Activated CD8-positive, alpha-beta memory T cell treated with anti-CD3 and anti-CD28 coated beads for 4 hours (primary cell): ENCODE measurements around the gene GAK.

Source experiments
- DNase-seq, 2 donors: peaks; one replicate each; pipeline ENCODE4 v3.0.0-alpha.2; 2020; ENCODE audit warnings: low read depth in 2 of 2

The GAK gene

DNA sequence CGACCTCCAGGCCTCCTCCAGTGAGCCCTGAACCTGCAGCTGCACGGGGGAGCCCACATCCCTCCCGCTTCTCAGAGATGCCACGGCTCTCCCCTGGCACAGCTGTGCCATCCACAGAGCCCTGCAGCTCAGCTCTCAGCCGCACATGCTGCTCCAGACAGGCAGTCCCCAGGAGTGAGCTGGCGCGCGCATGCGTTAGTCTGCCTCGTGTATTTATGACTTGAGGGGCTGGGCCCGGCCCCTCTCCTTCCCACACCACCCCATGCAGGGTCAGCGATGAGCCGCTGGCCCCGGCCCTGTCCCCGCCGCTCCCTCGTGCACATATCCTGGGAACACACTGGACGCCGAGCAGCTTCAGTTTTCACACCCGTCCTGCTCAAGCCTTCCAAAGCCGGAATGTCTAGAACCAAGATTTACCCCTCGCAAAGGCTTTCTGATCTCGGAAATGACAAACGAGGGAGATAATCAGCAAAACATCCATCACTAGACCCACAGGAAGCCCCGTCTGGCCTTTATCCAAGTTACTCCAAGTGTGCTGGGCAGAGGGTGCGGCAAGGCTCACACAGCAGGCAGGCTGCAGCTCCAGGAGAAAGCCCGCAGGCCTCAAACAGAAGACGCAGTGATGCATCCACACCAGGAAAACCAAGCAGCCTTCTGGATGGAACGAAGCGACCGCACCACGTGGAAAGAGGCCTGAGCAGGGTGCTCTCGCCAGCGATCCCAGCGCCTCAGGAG lies 24.3 kb downstream of the GAK start:
- no peak for DNase-seq

DNA sequence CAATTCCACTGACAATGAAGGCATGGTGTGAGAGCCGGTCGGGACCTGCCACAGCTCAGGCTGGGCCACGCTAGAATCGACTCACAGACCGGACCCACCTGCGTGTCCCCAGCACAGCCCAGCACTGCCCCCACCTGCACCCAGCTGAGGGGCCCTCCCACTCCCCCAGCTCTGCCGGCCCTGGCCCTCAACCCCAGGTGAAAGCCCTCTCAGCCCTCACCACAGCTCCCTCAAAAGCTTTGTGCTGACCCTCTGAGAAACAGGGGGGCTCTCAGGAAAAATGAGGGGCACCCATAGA lies 25.1 kb downstream of the GAK start:
- DNase-seq: no peak

DNA sequence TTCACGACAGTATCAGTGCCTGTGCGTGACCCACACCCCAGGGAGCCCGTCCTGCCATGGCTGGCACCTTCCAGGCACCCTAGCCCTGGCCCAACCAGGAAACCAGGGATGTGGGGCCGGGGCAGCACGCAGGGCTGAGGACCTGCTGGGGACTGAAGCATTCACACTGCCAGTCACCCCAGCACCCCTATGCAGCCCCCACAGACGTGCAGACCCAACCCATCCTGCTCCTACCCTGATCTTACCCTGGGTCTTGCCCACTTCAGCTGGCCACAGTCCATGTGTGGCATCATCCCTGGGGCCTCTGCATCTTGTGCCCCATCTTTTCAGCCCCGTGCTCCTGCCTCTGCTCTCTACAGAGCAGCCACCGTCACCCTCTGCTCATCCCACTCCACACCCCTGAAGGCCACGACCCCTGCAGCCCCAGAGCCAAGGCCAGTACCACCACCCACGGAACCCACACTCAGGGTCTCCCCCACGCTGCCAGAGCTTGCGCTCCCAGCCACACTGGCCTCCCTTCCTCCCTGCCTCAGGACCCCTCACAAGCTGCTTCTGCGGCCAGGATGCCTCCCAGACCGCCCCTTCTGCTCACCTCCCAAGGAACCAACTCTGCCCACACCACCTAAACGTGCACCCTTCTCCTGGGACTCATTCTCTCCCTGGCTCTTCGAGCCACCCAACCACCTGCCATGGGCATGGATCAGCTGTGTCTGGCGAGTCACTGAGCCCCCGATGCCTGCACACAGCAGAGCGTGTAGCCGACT lies 25.6 kb downstream of the GAK start:
- no peak for DNase-seq

DNA sequence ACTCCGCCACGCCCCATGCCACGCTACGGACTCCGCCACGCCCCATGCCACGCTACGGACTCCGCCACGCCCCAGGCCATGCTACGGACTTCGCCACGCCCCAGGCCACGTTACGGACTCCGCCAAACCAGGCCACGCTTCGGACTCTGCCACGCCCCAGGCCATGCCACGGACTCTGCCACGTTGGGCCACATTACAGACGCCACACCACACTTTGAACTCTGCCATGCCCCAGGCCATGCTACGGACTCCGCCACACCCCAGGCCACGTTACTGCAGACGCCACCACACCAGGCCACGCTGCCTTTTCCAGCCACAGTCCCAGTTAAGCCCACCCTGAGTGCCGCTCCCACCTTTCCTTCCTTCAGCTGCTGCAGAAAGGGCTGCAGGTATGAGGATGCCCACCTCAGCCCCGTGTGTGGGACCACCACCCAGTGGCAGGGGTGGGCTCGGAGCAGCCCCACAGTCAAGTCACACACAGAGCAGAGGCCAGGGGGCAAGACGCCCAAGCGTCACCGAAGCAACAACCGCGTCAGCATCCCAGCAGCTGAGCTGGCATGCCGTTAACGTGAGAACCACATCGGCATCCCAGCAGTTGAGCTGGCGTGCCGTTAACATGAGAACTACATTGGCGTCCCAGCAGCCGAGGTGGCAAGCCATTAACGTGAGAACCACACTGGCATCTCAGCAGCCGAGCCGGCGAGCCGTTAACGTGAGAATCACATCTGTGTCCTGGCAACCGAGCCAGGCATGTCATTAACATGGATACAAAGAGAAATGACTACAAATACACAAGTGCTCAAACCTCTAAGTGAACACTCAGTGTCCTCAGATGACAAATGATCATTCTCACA lies 26.4 kb downstream of the GAK start:
- DNase-seq: no peak

DNA sequence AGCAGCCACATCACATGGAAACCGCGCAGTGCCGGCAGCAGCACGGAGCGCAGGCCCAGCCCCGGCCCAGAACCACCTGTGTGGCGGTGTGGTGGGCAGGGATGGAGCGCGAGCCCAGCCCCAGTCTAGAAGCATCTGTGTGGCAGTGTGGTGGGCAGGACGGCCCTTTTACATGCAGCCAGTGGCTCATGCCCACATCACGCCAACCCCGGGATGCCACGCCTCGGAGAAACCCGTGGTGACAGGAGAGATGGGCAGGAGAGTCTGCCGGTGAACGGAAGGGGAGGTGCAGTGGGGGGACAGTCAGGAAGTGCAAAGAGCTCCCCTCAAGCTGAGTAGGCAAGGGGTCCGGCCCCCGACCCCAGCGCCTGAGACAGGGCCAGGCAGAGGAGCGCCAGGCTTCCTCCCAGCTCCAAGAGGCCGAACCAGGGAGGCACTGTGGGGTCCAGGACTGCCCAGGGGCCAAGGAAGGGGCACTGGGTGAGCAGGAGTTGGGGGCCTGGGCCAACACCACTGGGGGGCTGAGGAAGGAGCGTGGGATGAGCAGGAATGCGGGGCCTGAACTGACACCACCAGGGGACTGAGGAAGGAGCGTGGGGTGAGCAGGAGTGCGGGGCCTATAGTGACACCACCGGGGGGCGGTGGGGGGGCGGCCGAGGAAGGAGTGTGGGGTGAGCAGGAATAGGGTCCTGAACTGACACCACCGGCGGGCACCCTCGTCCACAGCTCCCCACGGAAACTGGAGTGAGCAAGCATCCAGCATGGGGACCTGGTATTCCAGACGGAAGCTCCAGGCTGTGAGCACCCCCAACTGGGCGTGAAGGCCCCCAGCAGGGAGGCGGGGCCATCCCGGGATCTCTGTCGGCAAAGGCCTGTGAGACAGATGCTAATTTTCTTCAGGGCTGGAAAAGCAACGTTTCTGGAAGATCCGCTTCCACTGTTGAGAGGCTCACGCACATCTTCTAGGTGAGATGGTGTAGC lies 28.8 kb downstream of the GAK start:
- no peak for DNase-seq

DNA sequence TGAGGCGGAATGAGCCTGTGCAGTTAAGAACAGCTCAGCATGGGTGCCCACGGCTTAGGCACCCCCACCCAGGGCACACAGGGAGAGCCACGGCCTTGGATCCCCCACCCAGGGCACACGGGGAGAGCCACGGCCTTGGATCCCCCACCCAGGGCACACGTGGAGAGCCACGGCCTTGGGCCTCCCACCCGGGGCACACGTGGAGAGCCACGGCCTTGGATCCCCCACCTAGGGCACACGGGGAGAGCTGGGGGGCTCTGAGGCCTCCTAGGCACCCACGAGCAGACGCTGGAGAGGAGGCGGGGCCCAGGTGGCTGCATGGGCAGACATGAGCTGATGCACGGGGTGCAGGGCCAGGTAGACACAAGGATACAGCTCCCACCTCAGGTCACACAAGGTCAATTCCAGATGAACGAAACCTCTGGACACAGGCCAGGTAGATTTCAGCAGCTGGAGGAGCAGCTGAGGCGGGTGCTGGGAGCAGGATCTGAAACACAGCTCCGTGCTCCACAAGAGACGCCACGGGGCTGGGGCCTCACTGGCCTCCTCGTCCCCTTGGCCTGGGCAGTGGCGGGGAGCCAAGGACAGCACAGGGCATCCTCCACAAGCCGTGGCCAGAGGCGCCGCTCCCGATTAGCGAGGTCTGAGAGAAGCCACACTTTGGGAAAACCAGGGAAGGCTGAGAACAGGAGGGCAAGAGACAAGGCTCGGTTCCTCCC lies 30.8 kb downstream of the GAK start:
- DNase-seq: no peak

DNA sequence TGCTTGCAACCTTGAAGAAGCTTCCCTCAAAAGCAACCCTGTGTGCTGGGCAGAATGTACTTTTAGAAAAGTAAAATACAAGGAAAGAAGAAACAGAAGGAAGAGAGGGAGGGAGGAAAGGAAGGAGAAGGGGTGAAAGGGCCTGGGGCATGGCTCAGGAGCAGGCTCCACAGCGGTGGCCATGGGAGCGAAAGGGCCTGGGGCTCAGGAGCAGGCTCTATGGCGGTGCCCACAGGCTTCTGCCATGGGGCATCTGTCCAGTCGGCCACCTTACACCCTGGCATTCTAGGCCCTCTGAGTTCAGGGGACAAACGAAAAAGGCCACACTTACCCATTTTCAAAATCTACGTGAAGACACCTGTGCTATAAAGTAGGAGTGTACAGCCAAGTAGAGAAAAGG lies 31.4 kb downstream of the GAK start:
- no peak for DNase-seq

DNA sequence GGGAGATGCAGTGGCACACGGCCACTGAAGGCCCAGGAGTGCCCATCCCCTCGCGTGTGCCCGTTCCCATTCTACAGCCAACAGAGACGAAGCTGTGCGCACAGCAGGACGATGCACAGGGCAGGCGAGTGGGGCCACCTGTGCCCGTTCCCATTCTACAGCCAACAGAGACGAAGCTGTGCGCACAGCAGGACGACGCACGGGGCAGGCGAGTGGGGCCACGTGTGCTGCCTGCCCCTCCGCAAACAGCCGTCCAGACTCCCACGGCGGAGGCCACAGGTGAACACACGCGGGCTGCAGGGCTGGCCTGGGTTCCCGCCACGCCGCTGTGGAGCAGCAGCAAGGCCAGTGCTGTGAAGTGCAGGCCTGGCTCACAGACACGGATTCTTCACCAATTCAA lies 32.0 kb downstream of the GAK start:
- no peak for DNase-seq

DNA sequence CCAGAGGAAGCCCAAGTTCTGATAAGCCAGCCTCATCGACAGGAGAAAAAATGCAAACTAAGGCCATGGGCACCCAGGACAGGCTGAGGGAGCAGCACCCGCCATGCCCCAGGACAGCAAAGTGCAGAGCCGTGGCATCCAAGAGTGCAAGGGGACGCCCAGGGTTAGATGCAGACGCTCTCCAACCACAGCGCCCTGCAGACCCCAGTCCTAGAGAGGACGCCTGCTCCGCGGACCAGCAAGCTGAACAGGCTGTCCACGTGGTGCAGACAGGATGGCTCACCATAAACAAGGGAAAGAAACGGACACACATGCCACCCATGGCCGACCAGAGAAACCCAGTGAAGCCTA lies 32.6 kb downstream of the GAK start:
- no peak for DNase-seq

DNA sequence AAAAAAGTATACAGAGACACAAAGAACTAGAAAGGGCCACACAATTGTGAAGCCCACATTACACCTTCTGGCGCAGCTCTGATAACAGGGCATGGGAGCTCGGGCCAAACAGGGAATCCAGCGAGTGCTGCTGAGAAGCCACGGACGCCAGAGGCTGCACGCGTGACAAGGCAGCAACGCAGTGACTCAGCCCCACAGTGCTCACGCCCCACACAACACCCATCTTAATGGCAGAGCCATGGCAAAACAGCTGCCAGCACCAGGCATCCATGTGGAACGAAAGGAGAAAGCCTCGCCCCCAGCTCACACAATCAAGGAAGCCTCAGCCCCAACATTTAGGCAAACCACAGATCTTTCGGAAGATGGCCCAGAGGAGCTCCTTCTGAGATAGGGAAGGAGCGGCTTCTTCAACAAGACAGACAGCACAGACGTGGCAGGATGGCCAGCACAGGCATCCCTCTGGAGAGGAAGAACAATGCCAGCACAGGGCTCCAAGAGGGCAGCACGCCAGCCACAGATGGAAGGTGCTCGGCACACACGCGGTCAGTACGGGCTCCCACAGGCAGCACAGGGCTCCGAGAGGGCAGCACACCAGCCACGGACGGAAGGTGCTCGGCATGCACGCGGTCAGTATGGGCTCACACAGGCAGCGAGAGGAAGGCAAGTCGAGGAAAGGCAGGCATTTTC lies 33.1 kb downstream of the GAK start:
- no peak for DNase-seq

DNA sequence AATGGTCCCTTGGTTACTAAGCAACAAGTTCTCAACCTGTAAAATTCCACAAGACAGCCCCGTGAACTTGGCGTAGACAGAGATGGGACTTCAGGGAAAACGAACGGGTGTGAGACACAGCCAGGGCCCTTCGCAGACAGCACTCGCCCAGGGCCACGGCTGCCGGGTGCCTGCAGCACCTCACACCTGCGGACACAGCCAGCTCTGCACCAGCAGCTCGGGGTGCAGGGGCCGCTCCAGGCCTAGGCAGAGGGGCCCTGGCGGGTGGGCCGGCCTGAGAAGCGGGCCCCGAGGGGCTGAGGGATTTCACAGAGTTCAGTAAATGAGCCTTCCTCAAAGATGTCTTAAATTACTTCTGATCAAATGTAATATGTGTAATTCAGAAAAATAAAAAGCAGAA lies 34.0 kb downstream of the GAK start:
- DNase-seq: no peak

DNA sequence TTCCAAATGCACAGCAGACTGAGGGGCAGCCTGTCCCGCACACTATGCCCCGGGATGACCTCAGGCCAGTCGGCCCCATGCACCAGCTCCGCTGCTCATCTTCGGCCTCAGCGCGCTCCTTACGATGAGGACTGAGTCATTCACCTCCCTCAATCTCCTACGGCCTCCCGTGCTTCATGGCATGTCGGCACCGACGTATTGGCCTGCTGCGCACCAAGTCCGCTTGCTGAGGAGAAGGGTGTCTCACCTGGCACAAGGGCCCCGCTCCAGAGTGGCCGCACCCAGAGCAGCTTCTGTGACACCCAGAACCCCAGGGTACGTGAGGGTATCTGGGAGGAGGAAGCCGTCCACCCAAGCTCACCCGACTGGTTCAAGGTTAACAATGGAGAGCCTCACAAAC lies 35.5 kb downstream of the GAK start:
- DNase-seq: no peak

DNA sequence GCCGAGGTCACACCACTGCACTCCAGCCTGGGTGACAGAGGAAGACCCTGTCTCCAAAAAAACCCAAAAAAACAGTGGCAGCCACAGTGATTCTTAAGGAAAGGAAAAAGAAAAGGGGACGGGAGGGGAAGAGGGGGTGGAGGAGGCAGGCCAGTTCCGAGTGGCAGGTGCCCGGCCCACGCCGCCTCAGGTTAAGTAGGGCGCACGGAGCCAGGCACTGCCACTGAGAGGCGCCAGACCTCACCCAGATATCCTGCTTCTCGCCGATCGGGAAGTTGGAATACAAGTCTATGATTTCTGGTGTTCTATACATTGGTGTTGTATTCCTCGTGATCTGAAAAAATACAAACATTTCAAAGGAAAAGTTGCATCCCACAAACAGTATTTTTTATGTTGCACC lies 35.9 kb downstream of the GAK start:
- DNase-seq: no peak

DNA sequence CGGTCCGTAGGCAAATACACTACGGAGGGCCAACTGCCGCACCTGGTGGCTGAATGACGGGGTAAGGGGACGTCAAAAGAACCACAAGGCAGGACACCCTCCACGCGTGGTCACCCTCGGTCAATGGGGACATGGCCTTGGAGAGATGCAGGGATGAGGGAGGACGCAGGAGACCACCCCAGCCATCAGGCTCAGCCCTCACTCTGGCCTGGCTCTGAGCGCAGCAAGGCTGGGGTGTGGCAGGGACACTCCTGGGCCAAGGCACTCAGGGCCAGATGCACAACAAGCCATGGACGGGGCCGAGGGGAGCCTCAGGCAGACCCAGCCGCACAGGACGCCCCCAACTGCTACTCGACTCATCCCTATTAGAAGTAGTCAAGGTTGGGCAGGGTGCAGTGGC lies 36.5 kb downstream of the GAK start:
- no peak for DNase-seq

DNA sequence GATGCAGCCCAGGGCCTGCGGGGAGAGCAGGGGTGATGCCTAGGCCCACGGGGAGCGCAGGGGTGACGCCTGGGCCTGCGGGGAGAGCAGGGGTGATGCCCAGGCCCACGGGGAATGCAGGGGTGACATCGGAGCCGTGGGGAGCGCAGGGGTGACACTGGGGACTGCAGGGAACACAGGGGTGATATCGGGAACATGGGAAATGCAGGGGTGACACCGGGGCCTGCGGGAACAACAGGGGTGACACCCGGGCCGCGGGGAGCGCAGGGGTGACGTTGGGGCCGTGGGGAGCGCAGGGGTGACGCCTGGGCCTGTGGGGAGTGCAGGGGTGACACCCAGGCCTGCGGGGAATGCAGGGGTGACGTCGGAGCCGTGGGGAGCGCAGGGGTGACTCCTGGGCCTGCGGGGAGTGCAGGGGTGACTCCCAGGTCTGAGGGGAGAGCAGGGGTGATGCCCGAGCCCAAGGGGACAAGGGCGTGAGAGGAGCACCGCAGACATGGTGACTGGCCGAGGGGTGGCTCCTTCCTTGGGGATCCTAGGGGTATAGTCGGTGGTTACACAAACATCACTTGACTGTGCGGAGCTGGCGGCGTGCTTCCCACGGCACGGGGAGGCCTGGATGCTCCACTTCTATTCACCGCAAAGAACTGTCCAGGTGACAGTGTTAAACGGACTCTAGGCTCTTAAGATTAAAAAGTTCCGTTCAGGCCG lies 38.0 kb downstream of the GAK start:
- no peak for DNase-seq

DNA sequence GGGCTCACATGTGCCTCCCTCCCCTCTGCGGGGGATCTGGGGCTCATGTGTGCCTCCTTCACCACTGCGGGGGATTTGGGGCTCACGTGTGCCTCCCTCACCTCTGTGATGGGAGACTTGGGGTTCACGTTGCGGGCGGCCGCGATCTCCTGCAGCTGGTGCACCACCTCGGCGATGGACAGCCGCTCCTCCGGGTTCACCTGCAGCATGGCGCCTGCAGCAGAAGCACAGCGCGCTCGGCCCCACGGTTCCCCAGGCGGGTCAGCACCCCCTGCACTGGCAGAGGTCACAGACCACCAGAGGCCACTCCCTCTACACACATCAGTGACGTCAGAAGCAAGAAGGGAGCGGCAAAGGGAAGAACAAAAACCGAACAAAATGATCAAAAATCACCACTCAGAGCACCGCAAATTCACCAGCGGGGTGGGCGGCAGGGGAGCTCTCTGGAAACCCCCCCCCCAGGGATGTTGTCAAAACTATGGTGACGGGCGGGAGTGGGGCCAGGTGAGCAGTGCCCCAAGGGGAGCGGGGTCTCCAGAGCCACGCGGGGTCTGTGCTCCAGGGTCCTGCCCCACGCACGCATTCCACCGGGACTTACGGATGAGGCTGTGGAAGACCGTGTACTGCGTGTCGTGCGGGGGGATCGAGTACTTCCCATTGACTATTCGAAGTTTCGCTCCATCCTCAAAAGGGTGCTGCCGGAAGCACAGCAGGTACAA lies 38.7 kb downstream of the GAK start:
- DNase-seq: no peak

DNA sequence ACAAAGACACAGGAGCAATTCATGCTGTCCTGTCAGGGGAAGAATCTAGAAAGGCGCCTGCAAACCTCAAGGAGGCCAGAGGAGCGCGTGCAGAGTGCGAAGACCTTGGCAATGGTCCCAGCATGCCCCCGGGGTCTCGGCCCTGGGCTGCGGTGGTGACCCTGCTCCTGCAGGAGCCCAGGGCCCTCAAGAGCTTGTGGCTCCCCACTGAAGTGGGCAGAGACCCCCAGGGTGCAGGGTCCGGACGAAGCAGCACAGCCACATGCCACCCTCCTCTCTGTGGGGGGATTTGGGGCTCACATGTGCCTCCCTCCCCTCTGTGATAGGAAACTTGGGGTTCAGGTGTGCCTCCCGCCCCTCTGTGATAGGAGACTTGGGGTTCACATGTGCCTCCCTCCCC lies 39.3 kb downstream of the GAK start:
- DNase-seq: no peak

DNA sequence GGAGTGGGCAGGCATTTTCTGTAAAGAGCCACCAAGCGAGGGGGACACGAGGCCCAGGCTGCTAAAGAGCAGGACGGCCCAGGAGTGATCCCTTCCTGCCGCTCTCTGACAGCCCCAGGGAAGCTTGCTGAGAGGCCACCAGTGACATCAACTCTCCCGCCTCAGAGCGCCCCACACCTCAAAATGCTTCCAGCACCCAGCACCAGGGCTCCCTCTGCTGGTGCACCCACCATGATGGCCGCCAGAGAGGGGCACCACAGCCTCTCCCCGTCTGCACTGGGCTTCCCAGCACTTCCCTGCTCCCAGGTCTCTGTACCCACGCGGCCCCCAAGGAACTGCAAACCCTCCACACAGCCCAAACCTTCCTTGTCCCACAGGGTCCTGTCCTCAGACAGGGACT lies 40.4 kb downstream of the GAK start:
- DNase-seq: no peak

DNA sequence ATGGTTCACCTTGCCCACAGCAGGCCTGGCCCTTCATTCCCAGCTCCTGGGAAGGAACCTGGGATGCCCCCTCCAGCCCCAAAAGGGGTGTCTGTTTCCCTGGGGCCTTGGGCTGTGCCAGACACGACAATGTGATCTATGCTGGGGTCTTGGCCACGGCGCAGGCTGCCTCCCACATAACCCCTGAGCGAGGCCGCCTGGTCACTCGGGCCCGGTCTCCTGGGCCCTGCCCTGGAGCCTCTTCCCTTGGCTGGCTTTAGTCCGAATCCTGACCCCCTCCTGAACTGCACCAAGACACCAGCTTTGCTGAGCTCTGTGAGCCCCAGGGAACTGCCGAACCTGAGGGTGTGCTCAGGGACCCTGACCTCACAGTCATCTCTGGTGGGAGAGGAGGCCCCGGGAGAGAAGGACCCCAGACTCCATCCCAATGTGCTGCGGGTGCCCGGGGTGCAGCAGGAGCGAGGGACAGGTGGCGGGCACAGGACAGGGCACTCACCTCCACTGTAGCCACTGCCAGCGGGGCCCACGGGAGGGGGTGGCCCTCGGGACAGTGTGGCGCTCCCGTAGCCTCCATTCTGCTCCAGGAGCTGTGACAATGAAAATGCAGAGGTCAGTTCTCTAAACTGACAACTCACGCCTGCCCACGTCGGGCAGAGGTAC lies 42.0 kb downstream of the GAK start:
- DNase-seq: no peak
